Naive thymus-derived CD8-positive, alpha-beta T cell (primary cell): Measurements from ENCODE around the gene SEC14L1. TPM values are rescaled to one million over a fixed set of nuclear protein-coding genes. Genes with fewer than 3 reads are reported as not detected.
"Not testable (repeated sequence)": the region's sequence is repeated elsewhere in the genome, so short reads cannot be mapped to it uniquely, and the experiment has no call there.

Source experiments
- ATAC-seq, 2 donors: fragments of 150-1000 bp; cut with Tn5 transposase in 1 of 2; sonication (Bioruptor Pico), chemical (Tn5 transposase) in 1 of 2; 1 replicate in 1 of 2; 2 replicates in 1 of 2; pipeline ENCODE4 v1.10.0; 2021; ENCODE audit warnings: mild to moderate bottlenecking in 2 of 2, moderate library complexity in 2 of 2
- POLR2A ChIA-PET: fragments of 350-600 bp; sonication (Branson Sonifier 250); formaldehyde crosslinking; loops from one replicate; lab custom pipeline; 2021; ENCODE audit warnings: antibody characterized with exemption; lab: Charles Lee
- DNase-seq, 10 donors: peaks; one replicate each; pipeline versions ENCODE4 v3.0.0 to v3.0.0-alpha.2; 2020 to 2022
- H3K27ac Mint-ChIP-seq, 10 donors: one replicate each; pipeline ENCODE4 v1.8.0; 2020 to 2022; ENCODE audit warnings: mild to moderate bottlenecking in 10 of 10, mixed read lengths in 10 of 10, moderate library complexity in 4 of 10, inconsistent platforms in 1 of 10
- H3K27me3 Mint-ChIP-seq, 5 donors: one replicate each; pipeline ENCODE4 v1.8.0; 2021 to 2022; ENCODE audit warnings: mixed read lengths in 5 of 5
- H3K36me3 Mint-ChIP-seq, 3 donors: one replicate each; pipeline ENCODE4 v1.8.0; 2020 to 2022; ENCODE audit warnings: mixed read lengths in 3 of 3, mild to moderate bottlenecking in 2 of 3, inconsistent platforms in 1 of 3
- H3K4me1 Mint-ChIP-seq, 4 donors: one replicate each; pipeline ENCODE4 v1.8.0; 2021 to 2022; ENCODE audit warnings: mixed read lengths in 4 of 4
- H3K4me3 Mint-ChIP-seq, 10 donors: one replicate each; pipeline ENCODE4 v1.8.0; 2020 to 2022; ENCODE audit warnings: mild to moderate bottlenecking in 10 of 10, mixed read lengths in 10 of 10, moderate library complexity in 6 of 10, inconsistent platforms in 1 of 10
- H3K9me3 Mint-ChIP-seq, 9 donors: one replicate each; pipeline ENCODE4 v1.8.0; 2020 to 2022; ENCODE audit warnings: mixed read lengths in 9 of 9, mild to moderate bottlenecking in 3 of 9, inconsistent platforms in 1 of 9, moderate library complexity in 1 of 9
- polyA plus RNA-seq, 3 donors: library from polyadenylated mRNA; unstranded; fragments of 300-500 nt; fragmentation: Illumina TruSeq; gene quantifications; one replicate each; pipeline ENCODE4 v1.2.3, GENCODE V29; 2021
- total RNA-seq, 8 experiments: library from RNA in 2 of 8; stranded (reverse) in 2 of 8; gene quantifications; one replicate each; pipeline ENCODE4 v1.2.3 and lab custom pipeline; 2021 to 2026

Gene SEC14L1
- total and polyA plus RNA-seq, 5 experiments from 2014 or later: 7.7 to 32.9 (median 9.5) TPM

- no peaks in the 10 kb centered on the region for H3K9me3 Mint-ChIP-seq
- H3K27ac Mint-ChIP-seq: peak overlapping the region; percentile 63 to 92 (median 82)
- POLR2A ChIA-PET: interaction anchor here (0.7 kb wide), 1 partner anchor 20 kb away, joined by 3 read pairs; no protein-coding TSS in a partner anchor
- H3K36me3 Mint-ChIP-seq: no peaks in the 10 kb centered on the region
- ATAC-seq (peak; percentile 35 to 45), DNase-seq (peak in 1 of 10 donors; percentile 28)
- H3K27me3 Mint-ChIP-seq: no peaks in the 10 kb centered on the region
- H3K4me3 Mint-ChIP-seq: peak overlapping the region; percentile 2 to 81 (median 66)
- peaks cover 28 to 52% (median 38%) of the 10 kb centered on the region in 4 donors for H3K4me1 Mint-ChIP-seq
Observed at GRCh38 chr17:77106874-77107358, 33.9 kb upstream of the SEC14L1 start.

GRCh38 chr17:77107506-77108433 is 33.0 kb upstream of the SEC14L1 start:
- peak overlapping the region in 9 of 10 donors; percentile 28 to 81 (median 56) for H3K4me3 Mint-ChIP-seq
- H3K27me3 Mint-ChIP-seq: no peaks in the 10 kb centered on the region
- no peaks in the 10 kb centered on the region for H3K36me3 Mint-ChIP-seq
- POLR2A ChIA-PET: interaction anchor here (0.6 to 1.9 kb wide), 5 partner anchors 9 to 375 kb away, joined by 3 to 9 read pairs (median 4); partner anchors contain the start of gene SEC14L1
- peak overlapping the region; percentile 63 to 92 (median 82) for H3K27ac Mint-ChIP-seq
- ATAC-seq (peak; percentile 87 to 91), DNase-seq (peak in 9 of 10 donors; percentile 25 to 85 (median 75))
- peaks cover 28 to 54% (median 40%) of the 10 kb centered on the region in 4 donors for H3K4me1 Mint-ChIP-seq
- H3K9me3 Mint-ChIP-seq: no peaks in the 10 kb centered on the region

GRCh38 chr17:77109159-77109759 is 31.5 kb upstream of the SEC14L1 start:
- ATAC-seq (no peak), DNase-seq (no peak)
- POLR2A ChIA-PET: interaction anchor here (0.9 to 1.9 kb wide), 2 partner anchors 31 kb away, joined by 5 to 9 read pairs; partner anchors contain the start of gene SEC14L1
- no peaks in the 10 kb centered on the region for H3K27me3 Mint-ChIP-seq
- no peaks in the 10 kb centered on the region for H3K36me3 Mint-ChIP-seq
- no peaks in the 10 kb centered on the region for H3K9me3 Mint-ChIP-seq
- H3K27ac Mint-ChIP-seq: peak overlapping the region in 7 of 10 donors; percentile 5 to 85 (median 57)
- peak overlapping the region in 5 of 10 donors; percentile 14 to 71 (median 50) for H3K4me3 Mint-ChIP-seq
- H3K4me1 Mint-ChIP-seq: peaks cover 25 to 54% (median 40%) of the 10 kb centered on the region in 4 donors

- peak overlapping the region in 9 of 10 donors; percentile 8 to 85 (median 65) for H3K27ac Mint-ChIP-seq
- H3K27me3 Mint-ChIP-seq: no peaks in the 10 kb centered on the region
- no peaks in the 10 kb centered on the region for H3K9me3 Mint-ChIP-seq
- H3K4me1 Mint-ChIP-seq: peaks cover 25 to 54% (median 40%) of the 10 kb centered on the region in 4 donors
- POLR2A ChIA-PET: interaction anchor here (0.6 to 0.9 kb wide), 3 partner anchors 31 to 157 kb away, joined by 3 to 5 read pairs (median 3); partner anchors contain the start of gene SEC14L1
- peak overlapping the region in 8 of 10 donors; percentile 40 to 72 (median 66) for H3K4me3 Mint-ChIP-seq
- H3K36me3 Mint-ChIP-seq: no peaks in the 10 kb centered on the region
- DNase-seq: no peak
- ATAC-seq: no peak
Observed at GRCh38 chr17:77109764-77110359, 30.9 kb upstream of the SEC14L1 start.

GRCh38 chr17:77111165-77111933 is 29.4 kb upstream of the SEC14L1 start:
- not testable (repeated sequence) for H3K36me3 Mint-ChIP-seq, DNase-seq, H3K27me3 Mint-ChIP-seq, ATAC-seq, H3K9me3 Mint-ChIP-seq
- Mint-ChIP-seq H3K4me3 (peak overlapping the region in 3 of 10 donors; percentile 16 to 48 (median 30)), H3K27ac (peak overlapping the region in 7 of 10 donors; percentile 31 to 90 (median 50)), H3K4me1 (peaks cover 22 to 48% (median 38%) of the 10 kb centered on the region in 4 donors)
- POLR2A ChIA-PET: interaction anchor here (0.6 kb wide), 1 partner anchor 48 kb away, joined by 5 read pairs; no protein-coding TSS in a partner anchor

GRCh38 chr17:77111934-77112296 is 28.9 kb upstream of the SEC14L1 start:
- Mint-ChIP-seq H3K27me3 (no peaks in the 10 kb centered on the region), H3K36me3 (no peaks in the 10 kb centered on the region), H3K9me3 (no peaks in the 10 kb centered on the region), H3K27ac (peak overlapping the region in 4 of 10 donors; percentile 31 to 48 (median 45)), H3K4me3 (peak overlapping the region in 1 of 10 donors; percentile 19), H3K4me1 (peaks cover 20 to 45% (median 37%) of the 10 kb centered on the region in 4 donors)
- DNase-seq: no peak
- POLR2A ChIA-PET: no interaction called here
- no peak for ATAC-seq

GRCh38 chr17:77115510-77115909 is 25.3 kb upstream of the SEC14L1 start:
- Mint-ChIP-seq H3K27ac (peak overlapping the region in 1 of 10 donors; percentile 44), H3K27me3 (no peaks in the 10 kb centered on the region), H3K4me3 (no peak overlapping the region), H3K9me3 (no peaks in the 10 kb centered on the region), H3K36me3 (no peaks in the 10 kb centered on the region), H3K4me1 (peaks cover 7 to 14% (median 12%) of the 10 kb centered on the region in 4 donors)
- POLR2A ChIA-PET: interaction anchor here (1.0 kb wide), 1 partner anchor 25 kb away, joined by 5 read pairs; the partner anchor contains the start of gene SEC14L1
- ATAC-seq (no peak), DNase-seq (no peak)

GRCh38 chr17:77115947-77116346 is 24.8 kb upstream of the SEC14L1 start:
- POLR2A ChIA-PET: interaction anchor here (1.0 kb wide), 1 partner anchor 25 kb away, joined by 5 read pairs; the partner anchor contains the start of gene SEC14L1
- DNase-seq: no peak
- Mint-ChIP-seq H3K27ac (no peak overlapping the region), H3K4me1 (peaks cover 7 to 13% (median 11%) of the 10 kb centered on the region in 4 donors), H3K27me3 (no peaks in the 10 kb centered on the region), H3K36me3 (no peaks in the 10 kb centered on the region), H3K4me3 (no peak overlapping the region), H3K9me3 (no peaks in the 10 kb centered on the region)
- ATAC-seq: no peak

GRCh38 chr17:77116371-77116860 is 24.4 kb upstream of the SEC14L1 start:
- Mint-ChIP-seq H3K27ac (no peak overlapping the region), H3K4me3 (no peak overlapping the region), H3K9me3 (no peaks in the 10 kb centered on the region), H3K36me3 (no peaks in the 10 kb centered on the region), H3K4me1 (peaks cover 3 to 9% (median 7%) of the 10 kb centered on the region in 4 donors), H3K27me3 (no peaks in the 10 kb centered on the region)
- POLR2A ChIA-PET: no interaction called here
- no peak for DNase-seq
- no peak for ATAC-seq

- no peak overlapping the region for H3K4me3 Mint-ChIP-seq
- H3K27me3 Mint-ChIP-seq: no peaks in the 10 kb centered on the region
- no peak for DNase-seq
- H3K4me1 Mint-ChIP-seq: peaks cover 0 to 6% (median 0%) of the 10 kb centered on the region in 4 donors
- POLR2A ChIA-PET: interaction anchor here (0.8 kb wide), 1 partner anchor 9 kb away, joined by 3 read pairs; no protein-coding TSS in a partner anchor
- H3K27ac Mint-ChIP-seq: peak overlapping the region in 1 of 10 donors; percentile 37
- no peaks in the 10 kb centered on the region for H3K9me3 Mint-ChIP-seq
- ATAC-seq: no peak
- no peaks in the 10 kb centered on the region for H3K36me3 Mint-ChIP-seq
Observed at GRCh38 chr17:77117415-77117814, 23.4 kb upstream of the SEC14L1 start.

- Mint-ChIP-seq H3K9me3 (no peaks in the 10 kb centered on the region), H3K4me3 (no peak overlapping the region), H3K36me3 (no peaks in the 10 kb centered on the region), H3K4me1 (peaks cover 0 to 6% (median 2%) of the 10 kb centered on the region in 4 donors), H3K27ac (peak overlapping the region in 1 of 10 donors; percentile 37), H3K27me3 (no peaks in the 10 kb centered on the region)
- ATAC-seq (no peak), DNase-seq (no peak)
- POLR2A ChIA-PET: no interaction called here
Observed at GRCh38 chr17:77118251-77118928, 22.4 kb upstream of the SEC14L1 start.
